OCI-M1 (cell line): ENCODE measurements around the gene SH3BP2.

Experiments
- DNase-seq: peaks from one replicate; lab custom pipeline; 2025; lab: John Stamatoyannopoulos, UW

SH3BP2 gene

GRCh38 chr4:2803624-2804448 lies 11.0 kb downstream of the SH3BP2 start:
- no peak for DNase-seq

GRCh38 chr4:2804449-2804972 lies 11.6 kb downstream of the SH3BP2 start:
- DNase-seq, result no peak

- DNase-seq, result no peak
Measured at GRCh38 chr4:2804973-2805501, 12.2 kb downstream of the SH3BP2 start.

GRCh38 chr4:2805712-2806389 lies 13.0 kb downstream of the SH3BP2 start:
- DNase-seq, result no peak

GRCh38 chr4:2806390-2807355 lies 13.8 kb downstream of the SH3BP2 start:
- DNase-seq, result no peak

GRCh38 chr4:2807571-2807970 lies 14.7 kb downstream of the SH3BP2 start:
- DNase-seq, result no peak

- no peak for DNase-seq
Measured at GRCh38 chr4:2808001-2808400, 15.1 kb downstream of the SH3BP2 start.

- no peak for DNase-seq
Measured at GRCh38 chr4:2809610-2810180, 16.8 kb downstream of the SH3BP2 start.

GRCh38 chr4:2810388-2810787 lies 17.5 kb downstream of the SH3BP2 start:
- DNase-seq, result no peak

GRCh38 chr4:2811830-2812611 lies 19.1 kb downstream of the SH3BP2 start:
- peak; percentile 91 for DNase-seq

- peak; percentile 45 for DNase-seq
Measured at GRCh38 chr4:2812612-2813354, 19.9 kb downstream of the SH3BP2 start.

- DNase-seq, result no peak
Measured at GRCh38 chr4:2813446-2814405, 20.8 kb downstream of the SH3BP2 start.

- no peak for DNase-seq
Measured at GRCh38 chr4:2814627-2815270, 21.9 kb downstream of the SH3BP2 start.

GRCh38 chr4:2816401-2816954 lies 23.6 kb downstream of the SH3BP2 start:
- DNase-seq, result peak; percentile 70

- DNase-seq, result no peak
Measured at GRCh38 chr4:2817137-2817536, 24.3 kb downstream of the SH3BP2 start.

- DNase-seq, result no peak
Measured at GRCh38 chr4:2817701-2818350, 24.9 kb downstream of the SH3BP2 start.

GRCh38 chr4:2818351-2818939 lies 25.6 kb downstream of the SH3BP2 start:
- DNase-seq, result no peak
